SH-SY5Y (cell line): ENCODE results near the gene PLA1A.
A peak's percentile ranks its signal among the peaks of the same experiment; 100 is the strongest.

Experiments
- GATA2 ChIP-seq: IDR thresholded peaks from 2 replicates; pipeline ENCODE4 v1.6.1; 2011; ENCODE audit warnings: mild to moderate bottlenecking, low read depth, low read length
- GATA3 ChIP-seq: IDR thresholded peaks from 2 replicates; pipeline ENCODE4 v1.6.1; 2011; ENCODE audit warnings: low read depth, mild to moderate bottlenecking, low read length, moderate library complexity

Gene PLA1A

DNA sequence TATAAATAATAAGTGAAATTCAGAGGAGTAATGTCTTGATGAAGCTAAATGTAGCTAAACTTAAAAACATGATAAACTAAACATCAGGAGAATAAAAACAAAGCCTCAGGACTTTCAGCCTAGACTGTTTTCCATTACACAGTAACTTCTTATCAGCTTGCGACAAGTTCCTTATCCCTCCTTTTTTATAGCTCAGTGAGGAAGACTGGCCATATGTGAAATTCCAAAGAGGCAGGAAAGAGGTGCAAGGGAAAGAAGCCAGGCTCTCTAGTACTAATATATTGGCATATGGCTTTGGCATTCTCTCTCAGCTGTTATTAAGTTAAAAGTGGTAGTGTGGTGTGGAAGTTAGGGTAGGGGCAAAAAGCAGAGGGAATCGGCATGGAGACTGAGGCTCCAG lies 75.1 kb downstream of the PLA1A start:
- TF ChIP-seq GATA3 (no peak), GATA2 (no peak)

GRCh38 chr3:119673875-119674274 lies 76.2 kb downstream of the PLA1A start:
- no peak for TF ChIP-seq GATA3
- TF ChIP-seq GATA2, result no peak

DNA sequence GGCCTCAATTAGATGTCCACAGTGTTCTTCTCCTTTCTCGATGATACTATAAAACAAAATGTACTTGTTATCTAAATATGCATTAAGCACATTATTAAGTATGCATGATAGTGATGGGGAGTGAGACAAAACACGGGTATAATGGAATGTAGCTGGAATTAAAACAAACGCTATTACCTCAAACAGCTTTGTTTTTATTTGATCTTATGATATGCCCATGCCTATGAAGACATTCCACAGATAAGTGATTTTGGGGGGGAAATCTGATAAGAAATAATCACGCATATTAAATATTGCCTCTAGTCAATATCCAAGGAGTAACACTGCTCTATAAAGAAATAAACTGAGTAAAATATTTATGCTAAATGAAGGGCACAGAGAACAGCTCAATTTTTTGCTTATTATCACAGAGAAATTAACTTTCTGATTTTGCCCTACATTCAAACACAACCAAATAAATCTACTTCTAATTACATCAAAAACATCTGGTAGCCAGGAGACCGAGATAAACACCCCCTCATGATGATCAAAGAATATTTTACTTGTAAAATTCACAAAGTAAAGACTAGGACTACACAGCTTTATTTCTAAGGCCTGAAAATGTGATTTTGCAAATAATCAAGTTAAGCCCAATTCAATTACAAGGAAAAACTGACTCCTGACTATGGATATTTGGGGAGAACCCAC lies 77.6 kb downstream of the PLA1A start:
- TF ChIP-seq GATA3 (peak; percentile 57; the same call in 1 of the 2 replicates), GATA2 (no peak)

- TF ChIP-seq GATA3, result no peak
- TF ChIP-seq GATA2, result no peak
Observed at GRCh38 chr3:119676020-119676419, 78.3 kb downstream of the PLA1A start.

DNA sequence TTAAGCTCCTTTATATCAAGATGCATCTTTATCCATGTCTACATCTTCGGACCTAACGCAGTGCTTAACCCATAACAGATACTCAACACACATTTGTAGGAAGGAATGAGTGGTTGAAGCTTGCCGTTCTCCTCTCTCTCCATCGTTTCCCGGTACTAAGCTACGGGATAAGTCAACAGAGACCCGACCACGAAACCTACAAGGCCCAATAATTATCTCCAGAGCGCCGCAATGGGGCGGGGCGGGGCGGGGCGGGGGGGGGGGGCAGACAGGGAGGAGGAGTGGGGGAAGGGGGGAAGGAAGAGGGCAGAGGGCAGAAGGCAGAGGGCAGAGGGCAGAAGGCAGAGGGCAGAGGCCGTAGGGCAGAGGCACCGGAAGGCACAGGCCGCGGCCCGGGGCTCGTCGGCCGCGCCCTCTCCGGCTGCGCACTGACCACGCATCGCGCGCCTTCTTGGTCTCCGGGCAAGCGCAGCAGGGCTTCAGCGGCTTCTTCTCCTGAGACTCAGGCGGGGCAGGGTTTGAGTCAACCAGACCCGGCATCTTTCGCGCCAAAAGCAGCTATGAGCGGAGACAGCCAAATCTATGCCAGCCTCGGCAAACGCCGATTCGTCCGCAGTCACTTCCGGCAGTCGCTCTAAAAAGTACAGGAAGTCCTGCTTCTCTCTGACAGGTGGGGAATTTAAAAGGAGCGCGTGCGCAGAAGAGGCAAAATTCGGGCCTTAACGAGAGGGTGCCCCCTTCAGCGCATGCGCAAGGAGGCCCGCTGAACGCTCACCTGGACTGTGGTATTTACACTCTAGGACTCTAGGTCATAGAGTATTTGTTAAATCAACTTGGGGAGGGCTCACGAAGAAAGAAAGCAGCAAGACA lies 79.3 kb downstream of the PLA1A start, which contains the start of gene COX17:
Gene COX17, minus strand, starts transcription at position 636 of the 870 bp plus-strand sequence. Its CDS starts 96 bp downstream, at position 540.
- TF ChIP-seq GATA3 (no peak), GATA2 (no peak)

GRCh38 chr3:119677641-119677934 lies 79.9 kb downstream of the PLA1A start:
- TF ChIP-seq GATA3, result no peak
- TF ChIP-seq GATA2, result no peak
